Measurements from ENCODE around the gene TPCN1.

The TPCN1 gene

GRCh38 chr12:113346353-113346752 lies 125.1 kb downstream of the TPCN1 start:
- Histone ChIP-seq H3K4me1 (ENCODE audit: control insufficient read depth, insufficient read depth, low read length, poor library complexity, severe bottlenecking) (no peaks in the 10 kb centered on the region), H3K4me3 (ENCODE audit: insufficient read depth, low read depth, low read length, poor library complexity, severe bottlenecking) (no peak overlapping the region), H3K9me3 (ENCODE audit: control insufficient read depth, low read length) (no peaks in the 10 kb centered on the region), H3K36me3 (ENCODE audit: control insufficient read depth, insufficient read depth, low read length) (no peaks in the 10 kb centered on the region), H3K27ac (ENCODE audit: insufficient read depth, low read length, poor library complexity, severe bottlenecking) (no peak overlapping the region), H3K27me3 (replicated peaks; ENCODE audit: control insufficient read depth, insufficient read depth, low read length, poor library complexity, severe bottlenecking) (no peaks in the 10 kb centered on the region)
- no peak for DNase-seq

- Histone ChIP-seq H3K36me3 (ENCODE audit: control insufficient read depth, insufficient read depth, low read length) (no peaks in the 10 kb centered on the region), H3K4me1 (ENCODE audit: control insufficient read depth, insufficient read depth, low read length, poor library complexity, severe bottlenecking) (no peaks in the 10 kb centered on the region), H3K27ac (ENCODE audit: insufficient read depth, low read length, poor library complexity, severe bottlenecking) (no peak overlapping the region), H3K27me3 (replicated peaks; ENCODE audit: control insufficient read depth, insufficient read depth, low read length, poor library complexity, severe bottlenecking) (no peaks in the 10 kb centered on the region), H3K9me3 (ENCODE audit: control insufficient read depth, low read length) (no peaks in the 10 kb centered on the region), H3K4me3 (ENCODE audit: insufficient read depth, low read depth, low read length, poor library complexity, severe bottlenecking) (no peak overlapping the region)
- DNase-seq: no peak
Observed at GRCh38 chr12:113347107-113347506, 125.8 kb downstream of the TPCN1 start.

GRCh38 chr12:113347892-113348291 lies 126.6 kb downstream of the TPCN1 start:
- DNase-seq: no peak
- H3K27me3 ChIP-seq (replicated peaks; ENCODE audit: control insufficient read depth, insufficient read depth, low read length, poor library complexity, severe bottlenecking): no peaks in the 10 kb centered on the region
- no peak overlapping the region for H3K4me3 ChIP-seq (ENCODE audit: insufficient read depth, low read depth, low read length, poor library complexity, severe bottlenecking)
- no peak overlapping the region for H3K27ac ChIP-seq (ENCODE audit: insufficient read depth, low read length, poor library complexity, severe bottlenecking)
- no peaks in the 10 kb centered on the region for H3K9me3 ChIP-seq (ENCODE audit: control insufficient read depth, low read length)
- H3K36me3 ChIP-seq (ENCODE audit: control insufficient read depth, insufficient read depth, low read length): no peaks in the 10 kb centered on the region
- H3K4me1 ChIP-seq (ENCODE audit: control insufficient read depth, insufficient read depth, low read length, poor library complexity, severe bottlenecking): no peaks in the 10 kb centered on the region

Measured in effector memory CD4-positive, alpha-beta T cell (primary cell).